ENCODE measurements around the gene GOLGA6L7. TPM values are rescaled to one million over a fixed set of nuclear protein-coding genes. Genes with fewer than 3 reads are reported as not detected.
A peak's percentile ranks its signal among the peaks of the same experiment; 100 is the strongest.

The GOLGA6L7 gene
- total and polyA plus RNA-seq, 2 of the 8 experiments (the other 6 are each of a cell fraction or from before 2014, with no cell fraction given): not detected

GRCh38 chr15:28873585-28874190 is 25.2 kb upstream of the GOLGA6L7 start:
- Histone ChIP-seq H2BK20ac (ENCODE audit: low read length) (no peak overlapping the region), H4K5ac (ENCODE audit: insufficient read length, low read depth, low read length) (no peak overlapping the region), H2BK12ac (ENCODE audit: low read depth, low read length) (no peak overlapping the region), H3K18ac (ENCODE audit: extremely low read depth, low read length) (no peak overlapping the region), H2AFZ (ENCODE audit: low read length) (no peak overlapping the region), H3K9ac (replicated peaks in 1 of 4; ENCODE audit: extremely low read depth in 1 of 4, low read depth in 3 of 4, low read length in 3 of 4) (no peak overlapping the region), H3K79me2 (ENCODE audit: control insufficient read depth in 1 of 2, insufficient read depth in 2 of 2, low read length in 2 of 2) (no peaks in the 10 kb centered on the region), H4K20me1 (replicated peaks in 1 of 2; ENCODE audit: control insufficient read depth in 1 of 2, insufficient read depth in 2 of 2, low read length in 2 of 2) (no peaks in the 10 kb centered on the region), H4K91ac (replicated peaks; ENCODE audit: insufficient read length, low read length) (no peak overlapping the region), H3K36me3 (ENCODE audit: control insufficient read depth in 2 of 4, insufficient read depth in 4 of 4, low read length in 3 of 4) (no peaks in the 10 kb centered on the region; a peak in 1 of 8 replicates), H3K4me3 (ENCODE audit: extremely low read depth in 1 of 4, insufficient read depth in 2 of 4, low read depth in 3 of 4, low read length in 4 of 4) (no peak overlapping the region), H3K27me3 (replicated peaks in 1 of 4; ENCODE audit: control insufficient read depth in 3 of 4, extremely low read depth in 1 of 4, insufficient read depth in 3 of 4, low read length in 3 of 4) (peaks cover 0 to 13% (median 4%) of the 10 kb centered on the region in 4 experiments; a peak in 4 of 7 replicates), H2BK5ac (ENCODE audit: low read depth, low read length) (no peak overlapping the region), H3K14ac (ENCODE audit: insufficient read length) (no peak overlapping the region), H2BK15ac (ENCODE audit: low read length) (no peak overlapping the region), H3K27ac (ENCODE audit: low read depth, low read length) (no peak overlapping the region), H3K79me1 (ENCODE audit: low read depth, low read length) (no peaks in the 10 kb centered on the region), H3K4ac (replicated peaks; ENCODE audit: insufficient read length, low read depth, low read length) (no peak overlapping the region), H2AK5ac (ENCODE audit: low read depth, low read length) (no peak overlapping the region), H3K4me1 (replicated peaks in 1 of 4; ENCODE audit: control insufficient read depth in 3 of 4, insufficient read depth in 4 of 4, low read length in 3 of 4) (peaks cover 9 to 16% (median 13%) of the 10 kb centered on the region in 4 experiments; a peak in 6 of 7 replicates), H3K9me3 (ENCODE audit: insufficient read depth in 2 of 2, low read depth in 1 of 2, low read length in 1 of 2) (no peaks in the 10 kb centered on the region), H3K23me2 (ENCODE audit: low read depth, low read length) (no peaks in the 10 kb centered on the region; the same call in 1 of the 2 replicates), H4K8ac (ENCODE audit: extremely low read depth, insufficient read depth, low read length) (no peak overlapping the region), H3K4me2 (ENCODE audit: insufficient read depth in 1 of 2, low read depth in 2 of 2, low read length in 2 of 2) (no peak overlapping the region), H3K23ac (ENCODE audit: insufficient read length) (no peak overlapping the region), H2BK120ac (replicated peaks; ENCODE audit: low read depth, low read length) (no peak overlapping the region), H3K56ac (replicated peaks; ENCODE audit: insufficient read length, low read depth, low read length) (no peak overlapping the region)
- ChIA-PET CTCF (ENCODE audit: partially characterized antibody) (interaction anchor here (0.7 to 1.4 kb wide), 2 partner anchors 11 to 216 kb away, joined by 3 read pairs; no protein-coding TSS in a partner anchor), POLR2A (ENCODE audit: partially characterized antibody) (no interaction called here)
- FAIRE-seq (no peak), DNase-seq (ENCODE audit: low read depth in 1 of 2, low spot score in 2 of 2) (no peak)
- 88% methylated on average over 10 of the region's 10 CpGs; no CpG with 5 or more reads in 1 of the 2 experiments for WGBS, 2 experiments (ENCODE audit: extremely low coverage in 1 of 2, insufficient coverage in 1 of 2, insufficient read length in 1 of 2, insufficient replicate concordance in 2 of 2, low coverage in 1 of 2, low lambda C conversion rate in 2 of 2, missing lambda C conversion rate in 1 of 2)
- TF ChIP-seq BRCA1 (IDR thresholded peaks at IDR 0.05; ENCODE audit: low read depth, low read length) (no peak), GABPA (IDR thresholded peaks at IDR 0.05; ENCODE audit: borderline replicate concordance, insufficient read depth, low read length) (no peak), RAD21 (IDR thresholded peaks at IDR 0.05 in 1 of 2, conservative IDR thresholded peaks at IDR 0.05 in 1 of 2; ENCODE audit: low read depth in 2 of 2, low read length in 2 of 2) (0 out of 4 replicates have a peak, but pooled peaks of 1 of the 2 experiments have one; percentile 10), KDM4A (IDR thresholded peaks at IDR 0.05; ENCODE audit: low read depth, low read length, severe bottlenecking) (no peak)
